Fibroblast of skin of back (primary cell): ENCODE data around the gene RMC1.
"Not testable (repeated sequence)": the region's sequence is repeated elsewhere in the genome, so short reads cannot be mapped to it uniquely, and the experiment has no call there.

Experiments used
- DNase-seq: peaks from one replicate; pipeline ENCODE4 v3.0.0-alpha.2; 2013

The RMC1 gene

GRCh38 chr18:23498117-23498516, 5.2 kb upstream of the RMC1 start:
- DNase-seq, result no peak

DNA sequence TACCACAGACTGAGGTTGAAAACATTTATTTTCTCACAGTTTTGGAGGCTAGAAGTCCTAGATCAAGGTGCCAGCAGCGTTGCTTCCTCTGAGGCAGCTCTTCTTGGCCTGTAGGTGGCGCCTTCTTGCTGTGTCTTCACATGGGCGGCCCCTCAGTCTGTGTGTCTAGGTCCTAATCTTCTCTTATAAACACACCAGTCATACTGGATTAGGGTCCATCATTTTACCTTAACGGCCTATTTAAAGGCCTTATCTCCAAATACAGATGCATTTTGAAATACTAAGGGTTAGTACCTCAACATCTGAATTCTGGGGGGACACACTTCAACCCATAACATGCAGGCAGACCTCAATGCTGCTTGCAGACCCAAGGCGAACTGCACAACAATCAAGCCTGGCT, 4.4 kb upstream of the RMC1 start:
- DNase-seq, result peak; percentile 74

DNA sequence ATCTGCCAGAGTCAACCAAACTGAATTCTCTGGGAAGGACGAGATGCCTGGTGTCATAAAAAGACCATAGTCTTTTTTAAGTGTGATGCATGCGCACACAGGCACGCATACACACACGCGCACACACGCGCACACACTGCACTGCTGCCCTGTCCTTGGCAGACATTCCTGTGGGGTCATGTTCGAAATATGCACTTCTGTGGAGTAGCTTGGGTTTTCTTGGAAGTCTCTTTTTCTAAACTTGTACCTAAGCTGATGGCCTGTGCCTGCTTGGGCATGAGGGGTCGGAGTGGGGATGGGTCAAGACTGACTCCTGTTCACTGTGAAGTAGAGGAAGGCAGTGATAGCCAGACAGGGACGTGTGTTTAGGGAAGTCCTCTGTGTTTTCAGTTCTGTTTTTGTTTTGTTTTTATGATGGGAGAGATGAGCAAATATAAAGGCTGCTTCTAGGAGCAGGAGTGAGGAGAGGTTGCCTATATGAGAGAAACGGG, 4.0 kb upstream of the RMC1 start:
- peak; percentile 61 for DNase-seq

- DNase-seq, result no peak
These were observed 1.7 kb upstream of the RMC1 start for GRCh38 chr18:23501626-23502025.

DNA sequence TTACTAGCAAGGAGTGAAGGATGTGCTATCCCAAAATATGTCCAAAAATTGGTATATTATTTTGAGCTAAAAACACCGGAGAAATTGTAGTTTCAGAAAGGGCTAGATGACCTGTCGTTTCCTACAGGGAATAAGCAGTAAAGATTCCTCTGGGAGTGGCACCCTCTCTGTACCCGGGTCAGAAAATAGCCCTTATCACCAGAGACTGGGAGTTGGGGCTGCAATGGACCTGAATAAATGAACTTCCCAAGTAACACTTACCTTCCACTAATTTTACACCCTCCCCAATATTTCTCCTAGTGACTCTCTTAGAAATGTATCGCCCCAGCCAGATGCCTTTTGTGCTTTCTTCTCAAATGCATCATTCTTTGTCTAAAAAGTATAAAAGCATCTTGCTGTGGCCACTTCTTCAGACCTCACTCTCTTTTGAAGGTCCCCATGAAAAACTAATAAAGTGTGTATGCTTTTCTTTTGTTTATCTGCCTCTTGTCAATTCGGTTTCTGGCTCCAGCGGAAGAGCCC, 734 bp upstream of the RMC1 start:
- DNase-seq, result no peak

DNA sequence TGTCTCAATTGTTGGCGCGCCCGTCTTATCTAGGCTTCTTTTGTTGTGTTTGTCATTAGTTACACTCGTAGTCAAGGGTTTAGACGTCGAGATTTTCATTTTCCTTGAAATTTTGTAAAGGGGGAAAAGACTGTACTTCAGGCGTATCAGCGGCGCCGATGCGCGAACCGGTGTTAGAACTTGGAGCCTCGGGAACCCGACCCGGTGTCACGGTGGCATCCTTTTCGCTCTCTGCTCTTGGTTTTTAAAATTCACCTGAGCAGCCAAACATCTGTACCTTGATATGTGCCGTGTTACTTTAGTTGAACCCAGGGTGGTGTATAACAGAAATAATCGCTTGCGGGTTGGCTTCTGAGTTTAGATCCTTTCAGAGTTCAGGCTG, 643 bp downstream of the RMC1 start:
- no peak for DNase-seq

DNA sequence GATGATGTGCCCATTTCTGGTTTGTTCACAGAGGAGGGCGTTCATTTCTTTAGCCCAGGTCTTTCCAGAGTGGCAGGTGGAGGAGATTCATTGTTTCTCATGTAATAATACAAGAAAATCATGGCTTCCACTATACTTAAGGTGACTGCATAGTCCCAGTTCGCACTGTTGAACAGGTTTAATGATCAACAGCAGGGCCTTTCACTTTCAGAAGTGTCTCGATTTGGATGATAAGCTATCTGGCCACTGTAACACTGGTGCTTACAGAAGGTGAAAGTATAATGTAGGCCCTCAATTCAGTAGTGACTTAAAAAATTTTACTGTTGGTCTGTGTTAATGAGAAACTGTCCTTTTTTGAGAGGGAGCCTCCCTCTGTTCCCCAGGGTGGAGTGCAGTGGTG, 1.4 kb downstream of the RMC1 start:
- no peak for DNase-seq

GRCh38 chr18:23506393-23506792, 3.1 kb downstream of the RMC1 start:
- no peak for DNase-seq

DNA sequence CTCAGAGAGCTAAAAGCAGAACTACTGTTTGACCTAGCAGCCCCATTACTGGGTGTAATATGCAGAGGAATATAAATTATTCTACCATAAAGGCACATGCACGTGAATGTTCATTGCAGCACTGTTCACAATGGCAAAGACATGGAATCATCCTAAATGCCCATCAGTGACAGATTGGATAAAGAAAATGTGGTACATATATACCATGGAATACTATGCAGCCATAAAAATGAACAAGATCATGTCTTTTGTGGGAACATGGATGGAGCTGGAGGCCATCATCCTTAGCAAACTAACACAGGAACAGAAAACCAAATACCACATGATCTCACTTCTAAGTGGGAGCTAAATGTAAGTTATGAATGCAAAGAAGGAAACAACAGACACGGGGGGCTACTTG, 7.6 kb downstream of the RMC1 start:
- DNase-seq, result not testable (repeated sequence)

- DNase-seq, result not testable (repeated sequence)
These were observed 8.9 kb downstream of the RMC1 start for GRCh38 chr18:23512216-23512615.

DNA sequence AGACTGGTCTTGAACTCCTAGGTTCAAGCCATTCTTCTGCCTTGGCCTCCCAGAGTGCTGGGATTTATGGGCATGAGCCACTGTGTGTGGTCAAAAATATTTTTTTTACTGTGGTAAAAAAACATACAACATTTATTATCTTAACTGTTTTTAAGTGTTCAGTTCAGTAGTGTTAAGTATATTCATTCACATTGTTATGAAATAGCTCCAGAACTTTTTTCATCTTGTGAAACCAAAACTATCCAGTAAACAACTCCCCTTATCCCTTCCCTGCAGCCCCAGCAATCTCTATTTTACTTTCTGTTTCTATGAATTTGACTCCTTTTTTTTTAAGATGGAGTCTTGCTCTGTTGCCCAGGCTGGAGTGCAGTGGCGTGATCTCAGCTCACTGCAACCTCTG, 9.3 kb downstream of the RMC1 start:
- no peak for DNase-seq

- peak; percentile 76 for DNase-seq
These were observed 12.7 kb downstream of the RMC1 start for GRCh38 chr18:23515911-23516546.

GRCh38 chr18:23519734-23520133, 16.4 kb downstream of the RMC1 start:
- DNase-seq, result peak; percentile 67

DNA sequence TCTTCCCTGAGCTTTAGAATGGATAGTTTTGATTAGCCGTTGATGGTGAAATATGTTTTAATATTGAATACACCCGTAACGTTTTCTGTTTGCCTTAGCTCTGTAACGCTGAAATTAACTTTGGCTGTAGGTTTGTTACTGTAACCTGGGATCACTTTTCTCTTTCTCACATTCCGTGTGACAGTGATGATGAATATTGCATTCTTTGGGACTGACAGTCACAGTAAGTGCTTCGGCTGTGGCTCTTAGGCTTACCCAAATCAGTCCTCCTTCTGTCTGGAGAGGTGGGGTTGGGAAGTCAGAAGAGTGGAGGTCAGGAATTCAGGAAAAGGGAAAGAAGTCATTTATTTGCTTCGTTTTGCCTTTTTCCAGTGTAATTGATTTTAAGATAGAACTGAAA, 18.0 kb downstream of the RMC1 start:
- DNase-seq, result peak; percentile 54

DNA sequence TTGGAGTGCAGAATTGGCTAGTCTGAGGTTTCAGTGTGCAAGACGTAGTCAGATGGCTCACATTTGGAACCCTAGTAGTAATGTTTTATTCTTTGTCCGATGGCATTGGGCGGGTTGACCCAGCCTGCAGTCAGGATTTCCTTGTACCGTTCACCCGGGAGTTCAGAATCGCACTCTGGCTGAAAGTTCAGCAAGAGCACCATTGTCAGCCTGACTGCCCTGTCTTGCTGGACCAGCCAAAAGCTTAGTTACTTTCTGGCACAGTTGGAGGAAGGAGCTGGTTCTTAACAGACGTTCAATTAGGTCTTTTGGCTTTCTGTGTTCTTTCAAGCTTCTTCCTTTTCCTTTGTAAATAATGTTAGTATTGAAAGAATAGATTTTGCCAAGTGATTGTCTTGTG, 18.6 kb downstream of the RMC1 start:
- DNase-seq, result no peak

- DNase-seq, result peak; percentile 75
These were observed 20.3 kb downstream of the RMC1 start for GRCh38 chr18:23523429-23524212.

GRCh38 chr18:23524213-23524707, 20.9 kb downstream of the RMC1 start:
- no peak for DNase-seq

DNA sequence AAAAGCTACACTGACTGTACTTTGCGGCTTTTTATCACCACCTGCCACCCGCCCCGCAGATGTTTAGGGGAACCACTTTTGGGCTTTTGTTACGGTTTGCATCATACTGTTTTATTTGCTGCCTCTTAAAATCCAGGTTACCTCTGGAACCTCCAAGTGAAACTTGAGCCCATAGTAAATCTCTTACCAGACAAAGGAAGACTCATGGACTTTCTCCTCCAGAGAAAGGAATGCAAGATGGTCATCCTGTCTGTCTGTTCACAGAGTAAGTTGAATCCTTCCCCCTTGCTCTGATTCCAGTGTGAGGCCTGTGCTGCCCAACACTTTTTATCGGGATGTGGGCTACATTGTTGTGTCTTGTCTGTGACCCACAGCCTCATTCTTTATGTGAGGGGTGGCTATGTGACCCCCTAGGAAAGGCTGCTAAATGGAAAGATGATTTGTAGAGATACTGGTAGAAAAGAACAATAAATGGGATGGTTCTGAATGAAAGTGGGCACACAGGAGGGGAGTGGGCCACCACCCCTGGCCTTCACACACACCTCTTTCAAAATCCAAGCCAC, 23.3 kb downstream of the RMC1 start:
- no peak for DNase-seq

DNA sequence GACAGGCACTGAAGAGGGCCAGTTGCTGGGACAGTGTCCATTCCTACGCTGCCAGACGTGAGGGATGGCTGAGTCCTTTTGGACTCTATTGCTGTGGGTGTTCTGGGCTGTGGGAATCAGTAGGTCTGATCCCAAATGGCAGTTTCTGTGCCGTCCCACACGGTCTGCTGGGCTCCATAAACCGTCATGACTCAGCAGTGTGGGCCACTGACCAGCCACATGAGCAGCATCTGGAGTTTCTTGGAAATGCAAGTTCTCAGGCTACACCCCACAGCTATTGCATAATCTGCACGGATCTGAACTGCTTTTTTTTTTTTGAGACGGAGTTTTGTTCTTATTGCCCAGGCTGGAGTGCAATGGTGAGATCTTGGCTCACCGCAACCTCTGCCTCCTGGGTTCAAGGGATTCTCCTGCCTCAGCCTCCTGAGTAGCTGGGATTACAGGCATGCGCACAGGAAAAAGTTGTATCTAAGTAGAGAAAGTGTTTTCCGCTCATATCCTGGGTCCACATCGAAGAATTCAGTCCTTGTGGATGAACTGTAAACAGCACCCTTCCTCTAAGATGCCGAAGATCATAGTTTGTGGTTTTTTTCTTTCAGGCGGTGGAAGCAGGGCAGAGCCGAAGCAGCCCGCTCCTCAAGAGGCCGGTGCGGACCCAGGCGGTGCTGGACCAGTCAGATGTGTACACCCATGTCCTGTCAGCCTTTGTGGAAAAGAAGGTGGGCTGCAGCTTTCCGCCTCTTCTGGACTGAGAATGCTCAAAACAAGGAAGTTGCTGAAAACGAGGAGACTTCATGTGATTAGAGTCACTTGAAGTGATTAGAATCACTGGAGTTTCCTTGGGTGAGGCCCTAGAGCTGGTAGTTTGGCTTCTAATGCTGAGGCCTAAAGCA, 25.5 kb downstream of the RMC1 start:
- DNase-seq, result no peak

GRCh38 chr18:23529604-23530003, 26.3 kb downstream of the RMC1 start:
- peak; percentile 53 for DNase-seq

GRCh38 chr18:23530195-23530594, 26.9 kb downstream of the RMC1 start:
- no peak for DNase-seq

- no peak for DNase-seq
These were observed 28.6 kb downstream of the RMC1 start for GRCh38 chr18:23531912-23532311.
